ENCODE results near the gene DAAM2.

Gene DAAM2

DNA sequence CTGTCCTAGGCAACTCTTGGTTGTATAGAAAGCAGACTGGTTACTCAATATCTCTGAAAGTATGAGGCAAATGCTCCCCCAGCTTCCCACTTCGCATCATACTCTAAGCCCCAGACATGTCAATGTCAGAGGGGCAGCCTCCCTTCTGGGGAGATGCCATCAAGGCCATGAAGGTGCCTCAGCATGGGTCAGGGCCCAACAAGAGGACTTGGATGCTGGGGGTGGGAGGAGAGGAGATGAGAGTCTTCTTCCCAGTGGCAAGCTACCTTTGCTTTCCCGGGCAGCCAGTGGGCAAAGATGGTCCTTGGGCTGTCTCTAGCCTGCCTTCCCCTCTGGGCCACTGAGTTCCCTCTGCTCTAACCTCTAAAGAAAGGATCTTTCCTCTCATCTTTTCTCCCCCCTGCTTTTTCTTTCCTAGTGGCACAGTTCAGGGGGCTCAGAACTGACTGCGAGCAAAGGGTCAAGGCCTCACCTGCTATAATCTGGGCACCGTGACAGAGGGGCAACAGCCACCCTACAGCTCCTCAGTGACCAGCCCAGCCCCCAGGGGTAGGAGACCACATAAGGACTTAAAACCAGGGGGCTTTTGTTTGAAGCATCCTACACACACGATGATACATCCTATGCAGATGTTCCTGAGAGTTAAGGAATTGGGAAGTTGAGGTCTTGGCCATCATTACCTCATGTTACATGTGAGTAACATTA lies 115.8 kb downstream of the DAAM2 start:
- Histone ChIP-seq H3K79me1 (ENCODE audit: low read depth, low read length) (no peaks in the 10 kb centered on the region), H3K4me3 (ENCODE audit: low read length in 2 of 2) (no peak overlapping the region), H2BK15ac (ENCODE audit: low read length) (no peak overlapping the region), H3K18ac (ENCODE audit: low read length) (no peak overlapping the region), H3K4me1 (ENCODE audit: control insufficient read depth in 2 of 2, insufficient read depth in 1 of 2, low read depth in 1 of 2, low read length in 2 of 2) (no peaks in the 10 kb centered on the region), H3K27ac (replicated peaks; ENCODE audit: low read length) (no peak overlapping the region), H2BK12ac (ENCODE audit: low read length) (no peak overlapping the region), H2AFZ (ENCODE audit: low read length) (no peak overlapping the region), H3K14ac (ENCODE audit: low read length) (no peak overlapping the region), H2AK5ac (ENCODE audit: low read depth, low read length) (no peak overlapping the region), H4K8ac (ENCODE audit: low read depth, low read length) (no peak overlapping the region), H3K4me2 (ENCODE audit: insufficient read depth, low read length, poor library complexity, severe bottlenecking) (no peak overlapping the region), H3K27me3 (ENCODE audit: control insufficient read depth in 3 of 3, insufficient read depth in 3 of 3, low read depth in 1 of 3, low read length in 3 of 3) (no peaks in the 10 kb centered on the region), H2BK120ac (ENCODE audit: low read depth, low read length) (no peak overlapping the region), H3K36me3 (replicated peaks in 1 of 2; ENCODE audit: control insufficient read depth in 2 of 2, insufficient read depth in 2 of 2, low read length in 2 of 2) (peaks cover 3 to 9% of the 10 kb centered on the region in 2 donors), H4K91ac (ENCODE audit: low read depth, low read length, poor library complexity) (no peak overlapping the region), H3K23ac (ENCODE audit: low read depth, low read length, poor library complexity) (no peak overlapping the region), H3K9ac (ENCODE audit: low read depth, low read length, poor library complexity) (no peak overlapping the region), H3K4ac (ENCODE audit: low read length) (no peak overlapping the region), H3K9me3 (replicated peaks in 1 of 2; ENCODE audit: control insufficient read depth in 2 of 2, insufficient read depth in 1 of 2, low read depth in 1 of 2, low read length in 2 of 2) (no peaks in the 10 kb centered on the region), H2BK5ac (ENCODE audit: low read length) (no peak overlapping the region)
- no CpG with 5 or more reads among the region's 5 CpGs for WGBS, 2 donors (ENCODE audit: extremely low coverage in 2 of 2, insufficient read length in 2 of 2, insufficient replicate concordance in 1 of 2)
- DNase-seq (ENCODE audit: low spot score), result no peak

DNA sequence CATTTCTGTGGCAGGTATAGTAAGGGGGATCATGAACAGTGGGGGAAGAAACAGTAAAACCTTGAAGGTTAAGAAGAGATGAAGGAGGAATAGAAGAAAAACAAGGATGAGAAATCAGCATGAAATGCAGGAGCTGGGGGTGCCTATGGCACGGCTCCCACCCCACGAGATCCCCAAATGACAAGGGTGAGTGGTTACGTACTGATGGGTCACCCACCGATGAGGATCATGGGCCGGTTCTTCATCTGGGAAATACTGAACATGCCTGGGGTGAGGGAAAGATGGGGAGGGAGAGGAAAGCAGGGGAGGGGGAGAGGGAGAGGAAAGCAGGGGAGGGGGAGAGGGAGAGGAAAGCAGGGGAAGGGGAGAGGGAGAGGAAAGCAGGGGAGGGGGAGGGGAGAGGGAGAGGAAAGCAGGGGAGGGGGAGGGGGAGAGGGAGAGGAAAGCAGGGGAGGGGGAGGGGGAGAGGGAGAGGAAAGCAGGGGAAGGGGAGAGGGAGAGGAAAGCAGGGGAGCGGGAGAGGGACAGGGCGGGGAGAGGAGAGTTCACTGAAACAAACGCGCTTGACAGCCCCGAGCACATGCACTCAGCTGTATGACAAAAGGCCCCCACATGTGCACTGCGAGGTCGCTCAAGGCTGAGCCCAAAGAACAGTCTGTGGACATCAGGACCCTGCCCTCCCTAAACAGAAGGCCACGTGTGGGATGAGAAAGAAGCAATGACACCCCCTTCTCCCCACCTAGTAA lies 116.8 kb downstream of the DAAM2 start:
- Histone ChIP-seq H3K36me3 (replicated peaks in 1 of 2; ENCODE audit: control insufficient read depth in 2 of 2, insufficient read depth in 2 of 2, low read length in 2 of 2) (peaks cover 3 to 9% of the 10 kb centered on the region in 2 donors), H3K4me2 (ENCODE audit: insufficient read depth, low read length, poor library complexity, severe bottlenecking) (no peak overlapping the region), H3K4ac (ENCODE audit: low read length) (no peak overlapping the region), H3K18ac (ENCODE audit: low read length) (no peak overlapping the region), H3K79me1 (ENCODE audit: low read depth, low read length) (no peaks in the 10 kb centered on the region), H2BK12ac (ENCODE audit: low read length) (no peak overlapping the region), H2BK5ac (ENCODE audit: low read length) (no peak overlapping the region), H4K91ac (ENCODE audit: low read depth, low read length, poor library complexity) (no peak overlapping the region), H3K9ac (ENCODE audit: low read depth, low read length, poor library complexity) (no peak overlapping the region), H2AK5ac (ENCODE audit: low read depth, low read length) (no peak overlapping the region), H3K27ac (replicated peaks; ENCODE audit: low read length) (no peak overlapping the region), H2BK15ac (ENCODE audit: low read length) (no peak overlapping the region), H2BK120ac (ENCODE audit: low read depth, low read length) (no peak overlapping the region), H3K14ac (ENCODE audit: low read length) (no peak overlapping the region), H2AFZ (ENCODE audit: low read length) (no peak overlapping the region), H3K4me3 (ENCODE audit: low read length in 2 of 2) (peak overlapping the region in 1 of 2 donors; percentile 30), H4K8ac (ENCODE audit: low read depth, low read length) (no peak overlapping the region), H3K4me1 (ENCODE audit: control insufficient read depth in 2 of 2, insufficient read depth in 1 of 2, low read depth in 1 of 2, low read length in 2 of 2) (no peaks in the 10 kb centered on the region), H3K9me3 (replicated peaks in 1 of 2; ENCODE audit: control insufficient read depth in 2 of 2, insufficient read depth in 1 of 2, low read depth in 1 of 2, low read length in 2 of 2) (no peaks in the 10 kb centered on the region), H3K23ac (ENCODE audit: low read depth, low read length, poor library complexity) (no peak overlapping the region), H3K27me3 (ENCODE audit: control insufficient read depth in 3 of 3, insufficient read depth in 3 of 3, low read depth in 1 of 3, low read length in 3 of 3) (no peaks in the 10 kb centered on the region)
- DNase-seq (ENCODE audit: low spot score), result no peak
- no CpG with 5 or more reads among the region's 13 CpGs for WGBS, 2 donors (ENCODE audit: extremely low coverage in 2 of 2, insufficient read length in 2 of 2, insufficient replicate concordance in 1 of 2)

GRCh38 chr6:39909701-39910100 lies 117.5 kb downstream of the DAAM2 start:
- no CpG with 5 or more reads among the region's 5 CpGs for WGBS, 2 donors (ENCODE audit: extremely low coverage in 2 of 2, insufficient read length in 2 of 2, insufficient replicate concordance in 1 of 2)
- H3K4me2 ChIP-seq (ENCODE audit: insufficient read depth, low read length, poor library complexity, severe bottlenecking), result no peak overlapping the region
- no peak overlapping the region for H3K4me3 ChIP-seq (ENCODE audit: low read length in 2 of 2)
- no peaks in the 10 kb centered on the region for H3K79me1 ChIP-seq (ENCODE audit: low read depth, low read length)
- no peak overlapping the region for H3K27ac ChIP-seq (replicated peaks; ENCODE audit: low read length)
- no peak overlapping the region for H2BK15ac ChIP-seq (ENCODE audit: low read length)
- no peak overlapping the region for H3K14ac ChIP-seq (ENCODE audit: low read length)
- peak overlapping the region; percentile 11 for H3K18ac ChIP-seq (ENCODE audit: low read length)
- H2AK5ac ChIP-seq (ENCODE audit: low read depth, low read length), result no peak overlapping the region
- no peak overlapping the region for H4K91ac ChIP-seq (ENCODE audit: low read depth, low read length, poor library complexity)
- H3K4me1 ChIP-seq (ENCODE audit: control insufficient read depth in 2 of 2, insufficient read depth in 1 of 2, low read depth in 1 of 2, low read length in 2 of 2), result no peaks in the 10 kb centered on the region
- DNase-seq (ENCODE audit: low spot score), result no peak
- no peak overlapping the region for H2BK120ac ChIP-seq (ENCODE audit: low read depth, low read length)
- H3K23ac ChIP-seq (ENCODE audit: low read depth, low read length, poor library complexity), result peak overlapping the region; percentile 44
- no peak overlapping the region for H2BK5ac ChIP-seq (ENCODE audit: low read length)
- H4K8ac ChIP-seq (ENCODE audit: low read depth, low read length), result no peak overlapping the region
- no peak overlapping the region for H3K9ac ChIP-seq (ENCODE audit: low read depth, low read length, poor library complexity)
- H2BK12ac ChIP-seq (ENCODE audit: low read length), result no peak overlapping the region
- peaks cover 4 to 9% of the 10 kb centered on the region in 2 donors for H3K36me3 ChIP-seq (replicated peaks in 1 of 2; ENCODE audit: control insufficient read depth in 2 of 2, insufficient read depth in 2 of 2, low read length in 2 of 2)
- no peak overlapping the region for H2AFZ ChIP-seq (ENCODE audit: low read length)
- no peak overlapping the region for H3K4ac ChIP-seq (ENCODE audit: low read length)
- no peaks in the 10 kb centered on the region for H3K9me3 ChIP-seq (replicated peaks in 1 of 2; ENCODE audit: control insufficient read depth in 2 of 2, insufficient read depth in 1 of 2, low read depth in 1 of 2, low read length in 2 of 2)
- no peaks in the 10 kb centered on the region for H3K27me3 ChIP-seq (ENCODE audit: control insufficient read depth in 3 of 3, insufficient read depth in 3 of 3, low read depth in 1 of 3, low read length in 3 of 3)

DNA sequence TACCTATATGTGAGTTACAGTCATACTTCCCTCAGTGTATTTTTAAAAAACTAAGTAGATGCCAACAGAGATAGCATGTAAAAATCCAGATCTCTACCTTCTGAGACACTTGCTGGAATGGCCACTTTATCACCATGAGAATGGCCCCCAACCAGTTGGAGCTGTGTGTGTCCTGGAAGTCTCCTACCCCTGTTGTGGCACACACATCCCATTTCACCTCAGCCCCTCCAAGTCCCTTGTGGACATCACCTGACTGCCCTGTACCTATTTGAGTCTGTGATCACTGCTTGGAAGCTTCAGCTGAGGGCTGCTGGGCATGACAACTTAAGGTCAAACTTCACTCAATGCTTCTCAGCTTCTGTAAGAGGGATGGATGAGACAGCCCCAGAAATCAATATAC lies 118.0 kb downstream of the DAAM2 start:
- H4K91ac ChIP-seq (ENCODE audit: low read depth, low read length, poor library complexity), result no peak overlapping the region
- H3K18ac ChIP-seq (ENCODE audit: low read length), result no peak overlapping the region
- DNase-seq (ENCODE audit: low spot score), result no peak
- no peak overlapping the region for H3K9ac ChIP-seq (ENCODE audit: low read depth, low read length, poor library complexity)
- no peak overlapping the region for H2BK120ac ChIP-seq (ENCODE audit: low read depth, low read length)
- no peak overlapping the region for H2BK5ac ChIP-seq (ENCODE audit: low read length)
- no peak overlapping the region for H2AFZ ChIP-seq (ENCODE audit: low read length)
- no peaks in the 10 kb centered on the region for H3K9me3 ChIP-seq (replicated peaks in 1 of 2; ENCODE audit: control insufficient read depth in 2 of 2, insufficient read depth in 1 of 2, low read depth in 1 of 2, low read length in 2 of 2)
- no peaks in the 10 kb centered on the region for H3K79me1 ChIP-seq (ENCODE audit: low read depth, low read length)
- H2BK12ac ChIP-seq (ENCODE audit: low read length), result no peak overlapping the region
- H3K36me3 ChIP-seq (replicated peaks in 1 of 2; ENCODE audit: control insufficient read depth in 2 of 2, insufficient read depth in 2 of 2, low read length in 2 of 2), result peaks cover 8 to 9% of the 10 kb centered on the region in 2 donors
- no peak overlapping the region for H3K4ac ChIP-seq (ENCODE audit: low read length)
- H2AK5ac ChIP-seq (ENCODE audit: low read depth, low read length), result no peak overlapping the region
- no peak overlapping the region for H4K8ac ChIP-seq (ENCODE audit: low read depth, low read length)
- no peak overlapping the region for H3K23ac ChIP-seq (ENCODE audit: low read depth, low read length, poor library complexity)
- no peak overlapping the region for H3K4me3 ChIP-seq (ENCODE audit: low read length in 2 of 2)
- no peaks in the 10 kb centered on the region for H3K4me1 ChIP-seq (ENCODE audit: control insufficient read depth in 2 of 2, insufficient read depth in 1 of 2, low read depth in 1 of 2, low read length in 2 of 2)
- no peak overlapping the region for H2BK15ac ChIP-seq (ENCODE audit: low read length)
- no peaks in the 10 kb centered on the region for H3K27me3 ChIP-seq (ENCODE audit: control insufficient read depth in 3 of 3, insufficient read depth in 3 of 3, low read depth in 1 of 3, low read length in 3 of 3)
- H3K4me2 ChIP-seq (ENCODE audit: insufficient read depth, low read length, poor library complexity, severe bottlenecking), result no peak overlapping the region
- H3K27ac ChIP-seq (replicated peaks; ENCODE audit: low read length), result no peak overlapping the region
- H3K14ac ChIP-seq (ENCODE audit: low read length), result no peak overlapping the region

All from neuronal stem cell (in vitro differentiated cells).